ENCODE results near the gene FBF1.

Gene FBF1

DNA sequence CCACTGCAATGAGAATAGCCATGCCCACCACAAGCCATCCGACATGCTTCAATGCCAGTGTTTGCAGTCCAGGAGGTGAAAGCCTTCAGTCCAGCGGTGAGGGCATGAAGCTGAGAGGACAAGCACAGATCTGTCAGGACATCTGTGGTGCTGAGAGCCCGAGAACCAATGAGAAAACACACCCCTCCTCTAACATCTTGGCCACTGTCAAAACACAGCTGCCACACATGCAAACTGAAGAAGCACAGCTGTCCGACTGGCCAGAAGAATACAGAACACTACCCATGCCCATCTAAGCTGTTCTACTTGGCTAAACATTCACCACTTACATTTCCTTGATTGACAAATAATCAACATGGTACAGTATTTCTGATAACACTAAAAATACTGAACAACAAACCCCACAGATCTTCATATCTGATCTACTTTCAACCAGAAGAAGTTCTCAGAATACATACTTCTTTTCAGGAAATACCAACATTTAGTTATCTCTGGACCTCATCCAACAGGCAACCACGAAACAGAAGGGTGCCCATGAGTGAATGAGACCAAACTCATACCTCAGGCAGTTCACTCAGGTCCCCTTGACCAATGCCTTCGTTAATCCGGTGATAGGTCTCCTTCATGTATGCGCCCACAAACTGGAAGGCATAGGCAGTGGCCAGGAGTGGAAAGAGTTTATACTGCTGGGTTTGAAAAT, 10.2 kb upstream of the FBF1 start:
- peak in 9 of 56 donors; percentile 1 to 22 (median 4) for DNase-seq

- no peak for DNase-seq
Observed at GRCh38 chr17:75950421-75950820, 9.6 kb upstream of the FBF1 start.

GRCh38 chr17:75945211-75945610, 4.4 kb upstream of the FBF1 start:
- DNase-seq = no peak

DNA sequence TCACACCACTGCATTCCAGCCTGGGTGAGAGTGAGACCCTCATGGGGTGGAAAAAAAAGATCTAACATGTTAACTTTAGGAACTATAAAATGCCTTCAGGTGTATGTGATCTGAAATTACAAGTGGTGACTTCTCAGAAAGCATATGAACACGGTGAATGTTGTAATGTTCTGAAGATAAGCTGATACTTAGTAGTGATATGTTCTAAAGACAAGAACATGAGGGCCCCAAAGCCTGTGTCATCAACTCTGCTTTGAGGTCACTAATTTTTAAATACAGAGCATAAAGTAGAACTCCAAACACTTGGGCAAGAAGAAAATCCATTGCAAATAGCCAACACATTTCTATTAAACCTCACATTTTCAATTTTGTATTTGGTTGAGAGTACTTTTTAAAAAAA, 2.6 kb upstream of the FBF1 start:
- no peak for DNase-seq

- no peak for DNase-seq
Observed at GRCh38 chr17:75942473-75942872, 1.6 kb upstream of the FBF1 start.

DNA sequence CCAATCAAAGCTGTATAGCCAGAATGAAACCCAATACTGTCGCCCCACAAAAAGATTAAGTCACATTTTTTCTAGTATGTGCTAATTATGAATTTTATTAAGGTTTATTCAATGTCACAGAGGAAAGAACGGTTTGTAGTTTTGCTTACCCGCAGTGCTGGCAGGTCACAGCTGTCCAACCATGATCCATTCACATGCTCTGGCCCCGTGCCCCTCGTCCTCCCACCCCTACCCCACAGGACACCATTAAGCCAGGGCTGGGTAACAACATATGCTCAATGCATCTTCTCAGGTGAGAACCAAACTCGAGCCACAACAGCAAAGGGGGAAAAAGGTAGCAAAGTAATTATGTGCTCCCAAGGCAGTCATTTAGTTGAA, 589 bp upstream of the FBF1 start:
- DNase-seq = peak in 1 of 56 donors; percentile 19

GRCh38 chr17:75937652-75938051, 3.2 kb downstream of the FBF1 start:
- DNase-seq = no peak

- no peak for DNase-seq
Observed at GRCh38 chr17:75933808-75934207, 7.0 kb downstream of the FBF1 start.

- DNase-seq = no peak
Observed at GRCh38 chr17:75932852-75933251, 8.0 kb downstream of the FBF1 start.

- no peak for DNase-seq
Observed at GRCh38 chr17:75931062-75931461, 9.8 kb downstream of the FBF1 start.

GRCh38 chr17:75927286-75927922, 13.4 kb downstream of the FBF1 start:
- no peak for DNase-seq

DNA sequence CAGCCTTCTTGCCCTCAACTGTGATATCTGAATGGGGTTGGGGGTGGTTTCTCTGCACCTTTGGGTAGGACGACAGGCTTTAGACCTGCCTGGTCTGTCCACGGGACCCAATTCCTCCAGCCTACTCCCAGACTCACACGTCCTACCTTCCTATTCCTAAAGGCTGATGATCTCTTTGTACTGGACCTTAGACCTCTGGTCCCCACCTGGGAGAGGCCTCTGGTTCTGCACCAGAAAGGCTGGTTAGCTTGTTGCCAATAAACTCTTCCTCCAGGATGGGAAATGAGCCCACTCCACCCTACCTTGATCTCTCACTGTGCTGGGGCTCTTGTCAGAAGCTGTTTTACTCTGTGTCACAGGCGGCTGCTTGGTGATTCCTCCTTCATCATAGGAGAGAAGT, 14.4 kb downstream of the FBF1 start:
- no peak for DNase-seq

- DNase-seq = no peak
Observed at GRCh38 chr17:75925912-75926311, 14.9 kb downstream of the FBF1 start.

DNA sequence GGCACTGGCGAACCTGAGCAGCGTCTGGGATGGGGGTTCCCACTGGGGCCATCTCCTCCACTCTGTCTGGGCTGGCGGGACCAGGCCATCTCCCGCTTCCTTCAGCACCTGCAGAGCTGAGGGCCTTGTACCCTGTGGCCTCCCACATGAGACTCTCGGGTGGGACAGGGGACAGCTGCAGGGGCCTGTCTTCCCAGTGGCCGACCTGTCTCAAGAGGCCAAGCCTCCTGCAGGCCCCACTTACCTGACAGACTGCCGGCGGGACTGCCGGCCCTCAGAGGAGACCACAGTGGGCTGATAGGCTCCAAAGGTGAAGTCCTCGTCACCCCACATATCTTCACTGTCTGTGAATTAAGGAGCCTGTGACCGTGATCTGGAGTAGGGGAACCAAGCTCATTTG, 15.7 kb downstream of the FBF1 start:
- no peak for DNase-seq

DNA sequence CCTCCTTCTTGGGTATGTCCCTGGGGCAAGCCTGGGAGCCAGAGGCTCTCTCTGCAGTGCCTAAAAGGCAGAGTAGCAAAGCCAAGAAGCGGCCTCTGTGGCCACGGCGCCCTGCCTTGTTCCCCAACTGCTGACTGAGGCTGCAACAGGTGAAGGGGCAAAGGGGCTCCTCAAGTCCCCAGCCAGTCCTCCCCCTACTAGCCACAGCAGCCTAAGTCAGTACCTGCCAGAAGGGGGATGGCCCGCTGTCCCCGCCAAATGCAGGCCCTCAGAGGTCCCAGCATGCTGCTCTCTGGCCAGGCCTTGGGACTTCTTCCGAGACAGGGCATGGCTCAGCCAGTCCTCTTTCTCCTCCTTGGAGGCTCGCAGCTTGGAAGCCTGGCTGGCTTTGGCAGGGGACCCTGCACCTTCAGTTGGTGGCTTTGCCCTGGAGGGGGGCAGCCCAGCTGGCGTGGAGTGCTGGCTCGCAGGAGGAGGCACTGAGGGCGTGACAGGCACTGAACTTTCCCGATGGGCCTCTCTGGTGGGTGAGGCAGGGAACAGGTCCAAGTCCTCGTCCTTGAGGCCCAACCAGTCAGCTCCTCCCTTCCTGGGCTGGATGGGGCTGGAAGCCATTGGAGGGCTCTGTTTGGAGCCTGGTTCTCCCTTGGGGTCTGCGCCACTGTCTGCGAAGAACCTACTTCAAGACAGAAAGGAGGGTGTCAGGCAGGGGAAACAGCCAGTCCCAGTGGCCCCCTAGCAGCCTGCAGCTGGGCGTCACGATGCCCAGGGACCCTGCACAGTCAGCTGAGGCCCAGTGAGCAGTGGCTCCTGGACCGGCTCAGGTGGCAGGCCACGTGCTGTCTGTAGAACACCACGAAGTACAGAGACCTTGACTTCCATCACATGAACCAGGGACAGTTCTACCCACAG, 17.6 kb downstream of the FBF1 start:
- DNase-seq = no peak

DNA sequence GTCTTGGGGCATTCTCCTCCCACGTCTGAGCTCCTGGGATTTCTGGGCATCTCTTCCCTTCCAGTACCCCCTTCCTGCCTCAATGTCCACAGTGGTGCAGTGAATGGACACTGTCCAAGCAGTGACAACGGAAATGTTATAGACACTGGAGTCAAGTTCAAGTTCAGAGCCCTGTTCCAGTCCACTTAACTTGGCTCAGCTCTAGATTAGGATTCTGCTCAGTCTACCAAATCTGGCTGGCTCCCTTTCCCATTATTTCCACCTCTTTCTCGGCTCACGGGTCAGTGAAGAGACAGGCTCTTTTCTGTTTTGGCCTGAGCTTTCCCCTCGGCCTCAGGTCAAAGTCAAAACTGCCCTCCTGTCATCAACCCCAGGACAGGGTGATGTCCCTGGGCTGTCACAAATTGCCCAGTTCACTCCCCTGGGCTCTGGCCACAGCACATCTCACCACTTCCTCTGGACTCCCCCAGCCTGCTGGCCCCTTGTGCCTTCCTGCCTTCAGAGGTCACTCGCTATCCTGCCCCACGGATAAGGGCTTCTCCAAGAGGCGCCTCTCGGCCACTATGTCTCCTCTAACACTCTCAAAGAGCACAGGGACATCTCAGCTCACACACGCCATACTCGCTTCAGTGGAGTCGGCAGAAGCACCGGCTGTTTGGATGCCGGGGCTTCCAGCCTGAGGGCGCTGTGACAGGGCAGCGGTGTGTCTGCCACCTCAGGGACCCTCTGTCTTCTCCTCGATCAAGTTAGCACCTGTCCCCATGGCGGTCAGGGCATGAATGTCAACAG, 18.5 kb downstream of the FBF1 start:
- no peak for DNase-seq

- no peak for DNase-seq
Observed at GRCh38 chr17:75921596-75921995, 19.2 kb downstream of the FBF1 start.

DNA sequence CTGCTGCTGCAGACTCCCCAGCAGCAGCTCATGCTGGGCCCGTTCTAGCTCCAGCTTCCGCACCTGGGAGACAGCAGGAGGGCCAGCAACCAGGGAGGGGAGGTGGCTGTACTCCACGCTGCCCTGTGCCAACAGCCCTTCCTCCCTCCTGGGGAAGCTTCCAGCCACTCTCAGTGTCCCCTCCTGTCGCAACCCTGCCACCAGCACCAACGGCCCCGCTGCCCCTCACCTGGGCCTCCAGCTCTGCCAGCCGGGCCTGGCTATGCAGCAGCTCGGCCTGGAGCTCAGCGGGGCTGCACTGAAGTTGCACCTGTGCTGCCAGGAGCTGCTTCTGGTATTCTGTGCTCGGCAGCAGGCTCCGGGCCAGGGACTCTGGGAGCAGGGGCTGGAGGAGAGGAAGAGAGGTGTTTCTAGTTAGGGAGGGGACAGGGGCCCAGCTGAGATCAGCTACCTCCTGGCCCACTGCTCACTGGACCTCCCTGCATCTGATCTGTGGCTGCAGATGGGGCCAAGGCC, 20.7 kb downstream of the FBF1 start:
- no peak for DNase-seq

GRCh38 chr17:75919611-75920010, 21.2 kb downstream of the FBF1 start:
- no peak for DNase-seq

DNA sequence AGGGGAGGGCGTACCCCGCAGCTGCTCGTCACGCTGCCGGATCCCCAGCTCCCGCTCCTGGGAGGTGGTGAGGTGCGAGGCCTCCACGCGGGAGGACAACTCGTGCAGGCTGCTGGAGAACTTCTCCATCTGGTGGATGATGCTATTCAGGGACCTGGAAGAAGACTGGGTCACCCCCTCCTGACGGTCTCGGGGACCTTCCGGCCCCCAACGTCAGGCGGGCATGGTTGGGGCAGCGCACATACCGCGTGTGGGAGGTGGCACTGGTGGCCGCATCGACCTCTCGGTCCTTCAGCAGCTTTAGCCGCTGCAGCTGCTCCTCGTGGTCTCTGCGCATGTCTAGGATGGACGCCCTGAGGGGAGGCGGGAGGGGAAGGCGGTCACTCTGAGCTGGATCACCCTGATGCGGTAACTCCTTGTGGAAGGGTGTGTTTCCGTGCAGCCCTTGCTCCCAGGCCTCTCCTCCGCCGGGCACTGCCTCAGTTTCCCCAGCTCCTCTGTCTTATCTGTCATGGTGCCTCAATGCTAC, 22.9 kb downstream of the FBF1 start:
- DNase-seq = no peak
